Heart right ventricle (tissue), 16 donors: ENCODE data around the gene TLCD4. TPM values are rescaled to one million over a fixed set of nuclear protein-coding genes. Genes with fewer than 3 reads are reported as not detected.

ENCODE experiments used
- ATAC-seq, 8 donors: fragments of 200-7000 bp; cut with Tn5 transposase; one replicate each; pipeline ENCODE4 v1.9.1; 2020; ENCODE audit warnings: mild to moderate bottlenecking in 8 of 8, moderate library complexity in 8 of 8, moderate number of reproducible peaks in 1 of 8
- DNase-seq, 2 donors: peaks; one replicate each; pipeline ENCODE4 v3.0.0-alpha.2; 2020
- H3K27ac ChIP-seq, 10 donors: fragments of 200-600 bp; sonication (generic) in 2 of 10; one replicate each; pipeline versions ENCODE4 v1.5.0 to v1.8.0; 2020 to 2022; ENCODE audit warnings: mild to moderate bottlenecking in 3 of 10
- H3K27me3 ChIP-seq, 7 donors: fragments of 200-600 bp; one replicate each; pipeline ENCODE4 v1.8.0; 2021 to 2022; ENCODE audit warnings: mild to moderate bottlenecking in 2 of 7
- H3K36me3 ChIP-seq, 9 donors: fragments of 200-600 bp; sonication (generic) in 1 of 9; one replicate each; pipeline versions ENCODE4 v1.5.0 to v1.8.0; 2020 to 2022; ENCODE audit warnings: mild to moderate bottlenecking in 2 of 9
- H3K4me1 ChIP-seq, 9 donors: fragments of 200-600 bp; sonication (generic) in 1 of 9; one replicate each; pipeline versions ENCODE4 v1.5.0 to v1.8.0; 2020 to 2022; ENCODE audit warnings: mild to moderate bottlenecking in 4 of 9
- H3K4me3 ChIP-seq, 10 donors: fragments of 200-600 bp; sonication (generic) in 2 of 10; one replicate each; pipeline versions ENCODE4 v1.5.0 to v1.8.0; 2020 to 2022; ENCODE audit warnings: mild to moderate bottlenecking in 7 of 10, moderate library complexity in 2 of 10
- H3K9me3 ChIP-seq, 11 donors: fragments of 200-600 bp in 10 of 11; sonication (generic) in 2 of 11; one replicate each; pipeline versions ENCODE4 v1.5.0 to v1.8.0; 2013 to 2022; ENCODE audit warnings: mild to moderate bottlenecking in 2 of 11, control low read depth in 1 of 11, moderate library complexity in 1 of 11
- CTCF ChIP-seq, 9 donors: fragments of 200-600 bp; sonication (generic) in 2 of 9; IDR thresholded peaks; one replicate each; pipeline versions ENCODE4 v1.5.0 to v1.8.0; 2021 to 2022; ENCODE audit warnings: antibody characterized with exemption in 9 of 9, mild to moderate bottlenecking in 5 of 9, moderate library complexity in 1 of 9
- WGBS, 2 donors: extraction: QIAGEN DNeasy Blood & Tissue Kit; methylation state at CpG; one replicate each; pipeline ENCODE4 v1.1.7; 2013; ENCODE audit warnings: inconsistent platforms in 1 of 2; 5-methylcytosine and 5-hydroxymethylcytosine counted together
- intact Hi-C, 10 donors: fragments of 100-400 bp; cut with DNase I; formaldehyde crosslinking; loops; one replicate each; pipeline versions ENCODE4 v1.11.1 to v1.14.2; 2022
- polyA plus RNA-seq, 2 donors: library from polyadenylated mRNA; stranded (reverse); fragments of 200-250 nt; gene quantifications; one replicate each; pipeline ENCODE4 v1.2.3, GENCODE V29; 2013
- total RNA-seq, 10 donors: library from RNA; stranded (reverse); fragmentation: NEBNext Ultra II Directional in 3 of 10; extraction: Animal tissue kit (Norgen Biotek cat#: 25700) in 3 of 10; gene quantifications; one replicate each; pipeline versions ENCODE4 v1.2.1 to v1.2.4, GENCODE V29; 2021 to 2023
- donor health status: Arrhythmogenic right ventricular cardiomyopathy.
- donor health status: ischemic (EF 13 %, LVEDD 7.1; RV severe dilation, severe dysfunction).
- donor health status: healthy with polysubstance abuse.
- donor health status: DM: no; HTN: yes; CAD: no.
- donor health status: DM: no; HTN: no; CAD: no.
- donor health status: ischemic (EF 25% LVEDD 6.9; RV normal size, moderate dysfunction).
- donor health status: ischemic (EF 25% LVEDD 5.7; RV mildly dilated, moderate dysfunction).
- donor health status: healthy.
- donor health status: DM: yes; HTN: yes; CAD: no.
- donor health status: Ischemic cardiomyopathy.
- donor health status: ischemic (EF 35%, LVEDD 5.7; RV mildly dilated, moderate dysfunction).
- donor health status: nonischemic (EF 11% LVEDD 7.7; RV severe dilation, severe dysfunction).
- donor health status: DM: yes; HTN: yes; CAD: no.
- donor health status: PGD.
- donor health status: ischemic (EF 29% LVEDD 5.4; RV normal size, mild dysfunction).
- donor health status: nonischemic (EF 23%, LVEDD 6.1; RV moderate dilation, normal function).

TLCD4 gene
- total and polyA plus RNA-seq, 12 donors, result 8.2 to 100 (median 63.6) TPM

DNA sequence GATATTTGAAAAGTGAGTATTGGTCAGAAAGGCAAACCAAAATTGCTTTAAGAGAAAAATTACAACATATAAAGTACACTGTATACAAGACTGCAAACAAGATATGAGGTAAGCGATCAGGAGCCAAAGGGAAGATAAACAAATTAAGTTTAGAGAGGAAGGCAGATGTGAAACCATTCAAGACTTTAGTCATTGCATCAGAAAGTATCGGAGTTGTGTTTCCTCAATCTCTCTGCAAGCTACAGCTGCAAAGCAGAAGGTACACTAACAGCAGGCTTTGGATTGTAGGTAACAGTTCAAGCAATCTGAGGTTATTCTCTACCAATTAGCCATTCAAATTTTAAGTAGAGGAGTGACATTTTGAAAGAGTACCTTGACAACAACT lies 21.3 kb upstream of the TLCD4 start:
- H3K27me3 ChIP-seq, result no peaks in the 10 kb centered on the region
- H3K9me3 ChIP-seq, result peaks cover 0 to under 1% (median 0%) of the 10 kb centered on the region in 11 donors
- no peak overlapping the region for H3K4me3 ChIP-seq
- peaks cover 0 to 17% (median 0%) of the 10 kb centered on the region in 9 donors for H3K4me1 ChIP-seq
- no peak for TF ChIP-seq CTCF (IDR thresholded peaks at IDR 0.05)
- ATAC-seq (no peak), DNase-seq (no peak)
- intact Hi-C loops, result no loop called here
- H3K36me3 ChIP-seq, result no peaks in the 10 kb centered on the region
- WGBS, 2 donors, result 65% methylated on average over 2 of the region's 2 CpGs
- H3K27ac ChIP-seq, result no peak overlapping the region

GRCh38 chr1:95096218-95096841 lies 20.8 kb upstream of the TLCD4 start:
- Histone ChIP-seq H3K36me3 (no peaks in the 10 kb centered on the region), H3K4me1 (peaks cover 0 to 17% (median 0%) of the 10 kb centered on the region in 9 donors), H3K27me3 (no peaks in the 10 kb centered on the region), H3K4me3 (no peak overlapping the region), H3K27ac (no peak overlapping the region), H3K9me3 (no peaks in the 10 kb centered on the region)
- DNase-seq, result no peak
- WGBS, 2 donors, result 82 to 88% methylated on average over 6 of the region's 6 CpGs
- no peak for TF ChIP-seq CTCF (IDR thresholded peaks at IDR 0.05)
- intact Hi-C loops, result no loop called here
- ATAC-seq, result no peak

DNA sequence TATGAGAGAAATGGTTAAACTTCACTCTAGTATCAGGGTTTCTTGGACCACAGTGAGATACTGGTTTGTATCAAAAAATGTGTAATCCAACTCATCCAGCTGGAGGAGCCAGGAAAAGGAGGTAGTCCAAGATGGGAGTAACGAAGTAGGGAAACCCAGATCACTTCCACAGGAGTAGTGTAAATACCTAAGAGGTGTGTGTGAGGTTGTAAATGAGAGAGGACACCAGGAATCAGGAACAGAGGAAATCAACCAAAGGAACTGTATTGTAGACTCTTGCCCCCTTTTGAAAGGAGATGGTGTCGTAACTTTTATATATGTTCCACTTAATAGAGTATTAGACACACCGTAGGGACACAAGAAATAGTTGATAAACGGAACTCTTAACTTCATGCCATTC lies 19.7 kb upstream of the TLCD4 start:
- WGBS, 2 donors, result 88 to 95% methylated on average over 4 of the region's 4 CpGs
- intact Hi-C loops, result no loop called here
- H3K4me3 ChIP-seq, result no peak overlapping the region
- H3K36me3 ChIP-seq, result no peaks in the 10 kb centered on the region
- peaks cover 0 to 17% (median 0%) of the 10 kb centered on the region in 9 donors for H3K4me1 ChIP-seq
- H3K27ac ChIP-seq, result no peak overlapping the region
- TF ChIP-seq CTCF (IDR thresholded peaks at IDR 0.05), result no peak
- peaks cover 0 to 7% (median 0%) of the 10 kb centered on the region in 7 donors for H3K27me3 ChIP-seq
- no peak for ATAC-seq
- DNase-seq, result no peak
- H3K9me3 ChIP-seq, result no peaks in the 10 kb centered on the region

DNA sequence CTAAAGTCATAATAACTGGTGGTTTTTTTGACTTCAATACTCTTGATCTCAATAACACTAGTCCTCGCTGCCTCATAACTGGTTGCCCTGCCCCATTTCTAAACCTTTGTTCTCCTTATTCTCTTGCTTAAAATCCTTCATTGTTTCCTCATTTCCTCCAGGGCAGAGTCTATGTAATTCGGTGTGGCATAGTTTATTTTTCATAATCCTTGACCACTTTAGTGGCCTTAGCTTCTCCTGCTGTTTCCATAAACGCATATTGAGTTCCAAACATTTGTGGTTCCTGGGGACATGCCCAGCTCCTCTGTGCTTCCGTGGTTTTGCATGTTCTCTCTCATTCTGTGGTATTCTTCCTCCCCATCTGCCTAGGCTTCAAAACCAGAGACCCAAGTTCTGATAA lies 19.0 kb upstream of the TLCD4 start:
- 80 to 82% methylated on average over 4 of the region's 4 CpGs for WGBS, 2 donors
- DNase-seq (no peak), ATAC-seq (no peak)
- H3K27me3 ChIP-seq, result peaks cover 0 to 11% (median 0%) of the 10 kb centered on the region in 7 donors
- no peak overlapping the region for H3K4me3 ChIP-seq
- no peaks in the 10 kb centered on the region for H3K9me3 ChIP-seq
- no peaks in the 10 kb centered on the region for H3K36me3 ChIP-seq
- H3K4me1 ChIP-seq, result peaks cover 0 to 17% (median 0%) of the 10 kb centered on the region in 9 donors
- H3K27ac ChIP-seq, result no peak overlapping the region
- intact Hi-C loops, result no loop called here
- TF ChIP-seq CTCF (IDR thresholded peaks at IDR 0.05), result no peak
